Measurements from ENCODE around the gene SPAG16. TPM values are rescaled to one million over a fixed set of nuclear protein-coding genes. Genes with fewer than 3 reads are reported as not detected.
A peak's percentile ranks its signal among the peaks of the same experiment; 100 is the strongest.

SPAG16 gene
- total and polyA plus RNA-seq, 2 of the 13 experiments (the other 11 are each of a cell fraction or from before 2014, with no cell fraction given): 9.6 to 26.5 TPM

DNA sequence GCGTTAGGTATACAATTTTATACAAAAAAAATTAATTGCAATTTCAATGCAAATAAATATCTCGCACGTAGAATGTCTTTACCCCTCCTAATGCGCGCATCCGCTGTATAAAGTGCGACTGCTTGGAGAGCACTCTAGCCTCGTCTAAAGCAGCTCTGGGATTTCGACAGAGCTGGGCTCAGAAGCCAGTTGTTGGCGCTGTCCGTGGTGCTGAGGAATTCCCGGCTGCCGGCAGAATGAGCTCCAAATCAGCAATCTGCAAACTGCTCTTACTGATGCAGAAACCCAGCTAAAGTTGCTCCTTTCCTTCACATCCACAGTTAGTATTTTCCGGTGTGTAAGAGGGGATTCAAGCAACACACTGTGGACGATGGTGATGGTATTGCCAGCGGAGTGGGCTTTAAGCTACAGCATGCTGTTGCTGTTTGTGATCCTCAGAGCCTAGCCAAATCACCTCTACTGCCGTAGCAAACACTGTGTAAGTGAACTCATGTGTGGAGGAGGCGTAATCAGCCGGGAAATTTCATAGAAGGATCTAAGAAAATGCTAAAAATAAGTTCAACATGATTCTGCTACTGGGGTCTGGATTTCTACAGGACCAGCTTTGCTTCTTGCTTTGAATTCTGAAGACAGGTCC lies 1126.8 kb downstream of the SPAG16 start, which contains the start of gene VWC2L (continued):
- TF ChIP-seq, protein P1, sequence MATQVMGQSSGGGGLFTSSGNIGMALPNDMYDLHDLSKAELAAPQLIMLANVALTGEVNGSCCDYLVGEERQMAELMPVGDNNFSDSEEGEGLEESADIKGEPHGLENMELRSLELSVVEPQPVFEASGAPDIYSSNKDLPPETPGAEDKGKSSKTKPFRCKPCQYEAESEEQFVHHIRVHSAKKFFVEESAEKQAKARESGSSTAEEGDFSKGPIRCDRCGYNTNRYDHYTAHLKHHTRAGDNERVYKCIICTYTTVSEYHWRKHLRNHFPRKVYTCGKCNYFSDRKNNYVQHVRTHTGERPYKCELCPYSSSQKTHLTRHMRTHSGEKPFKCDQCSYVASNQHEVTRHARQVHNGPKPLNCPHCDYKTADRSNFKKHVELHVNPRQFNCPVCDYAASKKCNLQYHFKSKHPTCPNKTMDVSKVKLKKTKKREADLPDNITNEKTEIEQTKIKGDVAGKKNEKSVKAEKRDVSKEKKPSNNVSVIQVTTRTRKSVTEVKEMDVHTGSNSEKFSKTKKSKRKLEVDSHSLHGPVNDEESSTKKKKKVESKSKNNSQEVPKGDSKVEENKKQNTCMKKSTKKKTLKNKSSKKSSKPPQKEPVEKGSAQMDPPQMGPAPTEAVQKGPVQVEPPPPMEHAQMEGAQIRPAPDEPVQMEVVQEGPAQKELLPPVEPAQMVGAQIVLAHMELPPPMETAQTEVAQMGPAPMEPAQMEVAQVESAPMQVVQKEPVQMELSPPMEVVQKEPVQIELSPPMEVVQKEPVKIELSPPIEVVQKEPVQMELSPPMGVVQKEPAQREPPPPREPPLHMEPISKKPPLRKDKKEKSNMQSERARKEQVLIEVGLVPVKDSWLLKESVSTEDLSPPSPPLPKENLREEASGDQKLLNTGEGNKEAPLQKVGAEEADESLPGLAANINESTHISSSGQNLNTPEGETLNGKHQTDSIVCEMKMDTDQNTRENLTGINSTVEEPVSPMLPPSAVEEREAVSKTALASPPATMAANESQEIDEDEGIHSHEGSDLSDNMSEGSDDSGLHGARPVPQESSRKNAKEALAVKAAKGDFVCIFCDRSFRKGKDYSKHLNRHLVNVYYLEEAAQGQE (IDR thresholded peaks at IDR 0.05; ENCODE audit: borderline replicate concordance in 1 of 2, low read depth in 1 of 2, low read length in 2 of 2): peak in 1 of 2 experiments; percentile 99
- peak; percentile 91; the same call in 1 of the 2 replicates for TF ChIP-seq ZBTB42 (CRISPR knock-in tag; IDR thresholded peaks at IDR 0.05)
- peak; percentile 95 for TF ChIP-seq KDM4B (CRISPR knock-in tag; IDR thresholded peaks at IDR 0.05)
- TF ChIP-seq, protein P2, sequence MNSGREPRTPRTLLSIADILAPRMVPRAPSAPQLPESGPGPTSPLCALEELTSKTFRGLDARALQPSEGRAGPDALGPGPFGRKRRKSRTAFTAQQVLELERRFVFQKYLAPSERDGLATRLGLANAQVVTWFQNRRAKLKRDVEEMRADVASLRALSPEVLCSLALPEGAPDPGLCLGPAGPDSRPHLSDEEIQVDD (CRISPR knock-in tag; IDR thresholded peaks at IDR 0.05; ENCODE audit: borderline replicate concordance): peak; percentile 81; the same call in 1 of the 2 replicates
- TF ChIP-seq, protein P3, sequence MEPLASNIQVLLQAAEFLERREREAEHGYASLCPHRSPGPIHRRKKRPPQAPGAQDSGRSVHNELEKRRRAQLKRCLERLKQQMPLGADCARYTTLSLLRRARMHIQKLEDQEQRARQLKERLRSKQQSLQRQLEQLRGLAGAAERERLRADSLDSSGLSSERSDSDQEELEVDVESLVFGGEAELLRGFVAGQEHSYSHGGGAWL (CRISPR knock-in tag; IDR thresholded peaks at IDR 0.05): peak; percentile 86; the same call in 1 of the 2 replicates
- TF ChIP-seq ZC3H4 (CRISPR knock-in tag; IDR thresholded peaks at IDR 0.05; ENCODE audit: borderline replicate concordance): no peak
- no peak for TF ChIP-seq ZNF562 (CRISPR knock-in tag; IDR thresholded peaks at IDR 0.05; ENCODE audit: borderline replicate concordance)
- 0 out of 2 replicates have a peak, but pooled peaks have one; percentile 34 for TF ChIP-seq SMAD9 (CRISPR knock-in tag; IDR thresholded peaks at IDR 0.05)
- 0 out of 2 replicates have a peak, but pooled peaks have one; percentile 30 for TF ChIP-seq ZNF782 (CRISPR knock-in tag; IDR thresholded peaks at IDR 0.05; ENCODE audit: borderline replicate concordance)
- TF ChIP-seq, protein P4, sequence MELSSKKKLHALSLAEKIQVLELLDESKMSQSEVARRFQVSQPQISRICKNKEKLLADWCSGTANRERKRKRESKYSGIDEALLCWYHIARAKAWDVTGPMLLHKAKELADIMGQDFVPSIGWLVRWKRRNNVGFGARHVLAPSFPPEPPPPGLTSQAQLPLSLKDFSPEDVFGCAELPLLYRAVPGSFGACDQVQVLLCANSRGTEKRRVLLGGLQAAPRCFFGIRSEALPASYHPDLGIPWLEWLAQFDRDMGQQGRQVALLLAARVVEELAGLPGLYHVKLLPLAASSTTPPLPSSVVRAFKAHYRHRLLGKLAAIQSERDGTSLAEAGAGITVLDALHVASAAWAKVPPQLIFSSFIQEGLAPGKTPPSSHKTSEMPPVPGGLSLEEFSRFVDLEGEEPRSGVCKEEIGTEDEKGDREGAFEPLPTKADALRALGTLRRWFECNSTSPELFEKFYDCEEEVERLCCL (CRISPR knock-in tag; IDR thresholded peaks at IDR 0.05; ENCODE audit: borderline replicate concordance): peak; percentile 65; the same call in 1 of the 2 replicates
- no peak for TF ChIP-seq ZNF577 (CRISPR knock-in tag; IDR thresholded peaks at IDR 0.05; ENCODE audit: borderline replicate concordance, low read depth)
- TF ChIP-seq HNRNPL (IDR thresholded peaks at IDR 0.05; ENCODE audit: low read depth, low read length): no peak
- TF ChIP-seq, protein P5, sequence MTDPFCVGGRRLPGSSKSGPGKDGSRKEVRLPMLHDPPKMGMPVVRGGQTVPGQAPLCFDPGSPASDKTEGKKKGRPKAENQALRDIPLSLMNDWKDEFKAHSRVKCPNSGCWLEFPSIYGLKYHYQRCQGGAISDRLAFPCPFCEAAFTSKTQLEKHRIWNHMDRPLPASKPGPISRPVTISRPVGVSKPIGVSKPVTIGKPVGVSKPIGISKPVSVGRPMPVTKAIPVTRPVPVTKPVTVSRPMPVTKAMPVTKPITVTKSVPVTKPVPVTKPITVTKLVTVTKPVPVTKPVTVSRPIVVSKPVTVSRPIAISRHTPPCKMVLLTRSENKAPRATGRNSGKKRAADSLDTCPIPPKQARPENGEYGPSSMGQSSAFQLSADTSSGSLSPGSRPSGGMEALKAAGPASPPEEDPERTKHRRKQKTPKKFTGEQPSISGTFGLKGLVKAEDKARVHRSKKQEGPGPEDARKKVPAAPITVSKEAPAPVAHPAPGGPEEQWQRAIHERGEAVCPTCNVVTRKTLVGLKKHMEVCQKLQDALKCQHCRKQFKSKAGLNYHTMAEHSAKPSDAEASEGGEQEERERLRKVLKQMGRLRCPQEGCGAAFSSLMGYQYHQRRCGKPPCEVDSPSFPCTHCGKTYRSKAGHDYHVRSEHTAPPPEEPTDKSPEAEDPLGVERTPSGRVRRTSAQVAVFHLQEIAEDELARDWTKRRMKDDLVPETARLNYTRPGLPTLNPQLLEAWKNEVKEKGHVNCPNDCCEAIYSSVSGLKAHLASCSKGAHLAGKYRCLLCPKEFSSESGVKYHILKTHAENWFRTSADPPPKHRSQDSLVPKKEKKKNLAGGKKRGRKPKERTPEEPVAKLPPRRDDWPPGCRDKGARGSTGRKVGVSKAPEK (CRISPR knock-in tag; IDR thresholded peaks at IDR 0.05; ENCODE audit: borderline replicate concordance): no peak
- peak; percentile 86; the same call in 1 of the 2 replicates for TF ChIP-seq ZIK1 (CRISPR knock-in tag; IDR thresholded peaks at IDR 0.05; ENCODE audit: borderline replicate concordance, low read depth)
- TF ChIP-seq, protein P6, sequence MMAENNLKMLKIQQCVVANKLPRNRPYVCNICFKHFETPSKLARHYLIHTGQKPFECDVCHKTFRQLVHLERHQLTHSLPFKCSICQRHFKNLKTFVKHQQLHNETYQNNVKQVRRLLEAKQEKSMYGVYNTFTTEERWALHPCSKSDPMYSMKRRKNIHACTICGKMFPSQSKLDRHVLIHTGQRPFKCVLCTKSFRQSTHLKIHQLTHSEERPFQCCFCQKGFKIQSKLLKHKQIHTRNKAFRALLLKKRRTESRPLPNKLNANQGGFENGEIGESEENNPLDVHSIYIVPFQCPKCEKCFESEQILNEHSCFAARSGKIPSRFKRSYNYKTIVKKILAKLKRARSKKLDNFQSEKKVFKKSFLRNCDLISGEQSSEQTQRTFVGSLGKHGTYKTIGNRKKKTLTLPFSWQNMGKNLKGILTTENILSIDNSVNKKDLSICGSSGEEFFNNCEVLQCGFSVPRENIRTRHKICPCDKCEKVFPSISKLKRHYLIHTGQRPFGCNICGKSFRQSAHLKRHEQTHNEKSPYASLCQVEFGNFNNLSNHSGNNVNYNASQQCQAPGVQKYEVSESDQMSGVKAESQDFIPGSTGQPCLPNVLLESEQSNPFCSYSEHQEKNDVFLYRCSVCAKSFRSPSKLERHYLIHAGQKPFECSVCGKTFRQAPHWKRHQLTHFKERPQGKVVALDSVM (CRISPR knock-in tag; IDR thresholded peaks at IDR 0.05): no peak
